ENCODE measurements around the gene NR4A1.

The NR4A1 gene

GRCh38 chr12:52042706-52043385 lies 8.4 kb upstream of the NR4A1 start:
- DNase-seq = no peak

- no peak for DNase-seq
Measured at GRCh38 chr12:52043386-52044212, 7.6 kb upstream of the NR4A1 start.

GRCh38 chr12:52044292-52044983 lies 6.8 kb upstream of the NR4A1 start:
- no peak for DNase-seq

GRCh38 chr12:52045794-52046199 lies 5.4 kb upstream of the NR4A1 start:
- DNase-seq = no peak

GRCh38 chr12:52046859-52047258 lies 4.4 kb upstream of the NR4A1 start:
- no peak for DNase-seq

- no peak for DNase-seq
Measured at GRCh38 chr12:52049286-52049685, 2.0 kb upstream of the NR4A1 start.

- no peak for DNase-seq
Measured at GRCh38 chr12:52049688-52050087, 1.6 kb upstream of the NR4A1 start.

- no peak for DNase-seq
Measured at GRCh38 chr12:52050116-52050757, 1.0 kb upstream of the NR4A1 start.

GRCh38 chr12:52052468-52053186 lies 1.4 kb downstream of the NR4A1 start:
- no peak for DNase-seq

GRCh38 chr12:52053536-52054209 lies 2.4 kb downstream of the NR4A1 start:
- DNase-seq = no peak

GRCh38 chr12:52054231-52054832 lies 3.1 kb downstream of the NR4A1 start:
- no peak for DNase-seq

GRCh38 chr12:52054833-52055730 lies 3.8 kb downstream of the NR4A1 start:
- DNase-seq = no peak

- DNase-seq = no peak
Measured at GRCh38 chr12:52055731-52056711, 4.8 kb downstream of the NR4A1 start.

GRCh38 chr12:52056801-52057637 lies 5.8 kb downstream of the NR4A1 start:
- DNase-seq = no peak

- DNase-seq = no peak
Measured at GRCh38 chr12:52057638-52058576, 6.7 kb downstream of the NR4A1 start.

- DNase-seq = no peak
Measured at GRCh38 chr12:52058631-52059361, 7.6 kb downstream of the NR4A1 start.
